Muscle of leg (tissue), 11 donors: ENCODE measurements around the gene TBC1D22A. TPM values are rescaled to one million over a fixed set of nuclear protein-coding genes. Genes with fewer than 3 reads are reported as not detected.
A peak's percentile ranks its signal among the peaks of the same experiment; 100 is the strongest.

Source experiments
- DNase-seq: peaks from one replicate; pipeline ENCODE4 v3.0.0; 2013
- H3K27ac ChIP-seq: one replicate; pipeline ENCODE4 v1.5.1; 2013; ENCODE audit warnings: mild to moderate bottlenecking, low read length, control low read depth
- H3K27me3 ChIP-seq: one replicate; pipeline ENCODE4 v1.6.1; 2013; ENCODE audit warnings: low read length; ENCODE audit not compliant: control insufficient read depth, insufficient read depth
- H3K36me3 ChIP-seq: one replicate; pipeline ENCODE4 v1.6.1; 2013; ENCODE audit warnings: low read length; ENCODE audit not compliant: control insufficient read depth, insufficient read depth
- H3K4me1 ChIP-seq: one replicate; pipeline ENCODE4 v1.6.1; 2013; ENCODE audit warnings: low read length; ENCODE audit not compliant: control insufficient read depth, insufficient read depth
- H3K4me3 ChIP-seq: one replicate; pipeline ENCODE4 v1.5.1; 2013; ENCODE audit warnings: low read length, control low read depth
- H3K9me3 ChIP-seq: replicated peaks from 2 replicates; pipeline ENCODE4 v1.6.1; 2013; ENCODE audit warnings: low read depth, low read length; ENCODE audit not compliant: control insufficient read depth
- WGBS: methylation state at CpG from one replicate; pipeline ENCODE4 v1.1.5; 2013; ENCODE audit warnings: missing lambda C conversion rate; ENCODE audit not compliant: insufficient coverage; 5-methylcytosine and 5-hydroxymethylcytosine counted together
- polyA plus RNA-seq, 8 donors: library from polyadenylated mRNA; unstranded; fragments of 120-200 nt; gene quantifications; one replicate each; pipeline versions ENCODE4 v1.2.1 to v1.2.3, GENCODE V29; 2013; ENCODE audit warnings: inconsistent platforms in 1 of 8, low replicate concordance in 1 of 8; ENCODE audit not compliant: insufficient read length in 8 of 8, insufficient read depth in 1 of 8
- total RNA-seq: library from RNA; stranded (reverse); fragments of 120-200 nt; gene quantifications from one replicate; pipeline ENCODE4 v1.2.4, GENCODE V29; 2013

TBC1D22A gene
- total and polyA plus RNA-seq, 9 donors, result 8.0 to 16.9 (median 15.6) TPM

DNA sequence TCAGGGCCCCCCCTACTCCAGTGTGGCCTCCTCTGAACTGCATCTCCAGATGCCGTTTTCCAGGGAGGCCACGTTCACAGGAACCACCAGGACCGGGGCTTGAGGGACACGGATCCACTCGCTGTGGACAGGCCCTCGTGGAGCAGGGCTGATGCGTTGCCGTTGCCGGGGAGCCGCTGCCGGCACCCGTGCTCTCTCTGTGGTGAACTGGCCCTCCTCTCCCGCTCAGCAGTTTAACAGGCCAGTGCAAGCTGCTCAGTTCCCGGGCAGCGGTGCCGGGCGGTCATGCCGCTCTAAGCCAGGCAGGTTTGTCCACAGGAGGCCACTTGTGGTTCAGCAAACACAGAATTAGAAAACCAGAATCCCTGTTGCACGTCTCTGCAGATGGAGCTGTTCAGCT, 301.6 kb downstream of the TBC1D22A start:
- no peaks in the 10 kb centered on the region for H3K27me3 ChIP-seq
- no peak overlapping the region for H3K4me3 ChIP-seq
- DNase-seq, result peak; percentile 30
- H3K9me3 ChIP-seq, result no peaks in the 10 kb centered on the region
- 67% methylated on average over 18 of the region's 19 CpGs for WGBS
- no peak overlapping the region for H3K27ac ChIP-seq
- H3K4me1 ChIP-seq, result no peaks in the 10 kb centered on the region
- H3K36me3 ChIP-seq, result peaks cover 13% of the 10 kb centered on the region

DNA sequence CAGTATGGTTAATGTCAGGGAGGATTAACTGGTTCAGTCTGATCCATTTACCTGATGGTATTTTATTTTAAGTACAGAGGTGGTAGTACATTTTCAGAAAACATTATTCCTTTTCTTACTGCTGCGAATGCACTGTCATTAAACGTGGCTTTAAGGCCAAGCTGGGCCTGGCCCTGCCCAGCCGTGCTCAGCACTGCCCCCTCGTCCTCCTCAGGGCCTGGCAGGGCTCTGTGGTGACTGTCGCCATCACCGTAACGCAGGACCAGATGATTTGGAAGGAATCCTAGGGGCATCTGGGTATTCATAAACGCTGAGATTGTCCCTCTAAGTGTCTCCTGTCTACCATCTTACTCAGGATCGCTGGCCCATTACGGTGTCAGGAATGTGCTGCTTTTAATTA, 302.0 kb downstream of the TBC1D22A start:
- no peaks in the 10 kb centered on the region for H3K27me3 ChIP-seq
- 63% methylated on average over 7 of the region's 10 CpGs for WGBS
- no peaks in the 10 kb centered on the region for H3K9me3 ChIP-seq
- H3K36me3 ChIP-seq, result peaks cover 13% of the 10 kb centered on the region
- no peak for DNase-seq
- H3K27ac ChIP-seq, result no peak overlapping the region
- no peak overlapping the region for H3K4me3 ChIP-seq
- no peaks in the 10 kb centered on the region for H3K4me1 ChIP-seq

DNA sequence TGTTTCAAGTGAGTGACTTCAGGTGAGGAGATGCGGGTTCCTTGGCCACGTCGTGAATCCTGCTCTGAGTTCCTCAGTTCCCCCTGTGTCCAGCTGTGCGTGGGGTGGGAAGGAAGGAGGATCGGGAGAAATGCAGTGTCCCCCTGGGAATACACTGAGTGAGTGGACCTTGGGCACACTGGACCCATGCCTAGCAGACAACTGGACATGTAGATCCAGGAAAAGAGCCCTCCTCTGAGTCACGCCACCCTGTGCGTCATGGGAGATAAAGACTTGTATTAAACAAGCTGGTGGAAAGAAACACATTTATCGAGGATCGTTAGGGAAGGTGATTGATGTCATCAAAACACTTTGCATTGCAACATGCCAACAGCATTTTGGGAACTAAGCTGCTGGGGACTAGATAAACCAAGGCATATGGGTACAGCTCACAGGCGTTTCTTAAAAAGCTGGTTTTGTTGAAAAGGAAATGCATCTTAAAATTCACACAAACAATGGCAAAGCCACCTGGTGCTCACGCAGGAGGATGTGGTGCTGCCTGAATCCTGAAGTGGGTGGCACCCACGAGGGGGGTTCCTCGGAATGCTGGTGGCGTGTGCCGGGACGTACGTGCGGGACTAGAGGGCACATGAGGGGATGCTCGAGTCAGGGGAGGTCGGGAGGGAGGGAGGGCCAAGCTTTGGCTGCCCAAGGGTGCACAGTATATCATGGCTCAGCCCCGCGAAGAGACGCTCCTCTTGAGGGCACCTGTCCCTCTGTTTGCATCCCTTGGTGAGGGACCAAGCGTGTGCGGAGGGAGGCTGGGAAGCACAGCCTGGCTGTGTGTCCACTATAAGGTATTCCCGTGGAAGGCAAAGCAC, 303.5 kb downstream of the TBC1D22A start:
- Histone ChIP-seq H3K27ac (no peak overlapping the region), H3K4me3 (no peak overlapping the region), H3K4me1 (no peaks in the 10 kb centered on the region), H3K36me3 (peaks cover 13% of the 10 kb centered on the region), H3K27me3 (no peaks in the 10 kb centered on the region), H3K9me3 (no peaks in the 10 kb centered on the region)
- no peak for DNase-seq
- 90% methylated on average over 20 of the region's 26 CpGs for WGBS

DNA sequence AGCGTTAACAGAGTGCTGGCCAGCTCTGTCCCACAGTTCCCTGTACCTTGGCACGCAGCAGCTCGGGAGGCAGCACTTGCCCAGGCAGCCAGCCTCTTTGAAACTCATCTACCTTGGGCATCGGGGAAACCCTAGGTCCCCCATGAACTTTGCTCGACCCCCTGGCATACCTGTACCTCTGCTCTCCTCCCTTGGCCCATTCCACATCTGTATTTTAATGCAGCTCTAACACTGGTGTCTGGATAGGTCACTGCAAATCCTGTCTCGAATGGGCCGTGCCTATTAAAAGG, 304.1 kb downstream of the TBC1D22A start:
- Histone ChIP-seq H3K36me3 (peaks cover 11% of the 10 kb centered on the region), H3K4me1 (peaks cover 3% of the 10 kb centered on the region), H3K4me3 (no peak overlapping the region), H3K27me3 (no peaks in the 10 kb centered on the region), H3K27ac (no peak overlapping the region), H3K9me3 (no peaks in the 10 kb centered on the region)
- WGBS, result 87% methylated on average over 7 of the region's 7 CpGs
- DNase-seq, result no peak

DNA sequence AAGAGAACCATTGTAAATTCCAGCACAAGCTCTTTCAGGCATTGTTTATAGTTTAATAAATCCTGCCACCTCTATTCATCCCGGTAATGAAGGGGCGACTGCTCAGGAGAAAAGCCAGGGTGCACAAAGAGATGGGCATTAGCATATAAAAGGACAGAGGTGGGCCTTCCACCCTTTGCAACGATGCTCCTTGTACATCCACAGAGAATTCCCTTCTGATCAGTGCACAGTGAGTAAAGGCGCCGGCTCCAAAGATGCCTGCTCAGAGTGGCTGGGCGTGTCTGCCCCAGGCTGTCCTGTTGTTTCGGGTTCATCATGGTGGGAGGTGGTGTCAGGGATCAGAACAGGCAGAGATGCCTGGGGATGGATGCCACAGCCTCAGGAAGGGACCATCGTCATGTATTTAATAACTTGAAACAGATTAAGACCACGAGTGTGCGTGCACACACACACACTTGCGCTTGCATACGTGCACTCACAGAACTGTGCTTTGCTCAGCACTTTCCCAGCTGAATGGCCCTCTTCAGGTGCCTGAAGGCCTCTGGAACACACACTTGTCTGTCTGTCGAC, 305.0 kb downstream of the TBC1D22A start:
- WGBS, result 87% methylated on average over 8 of the region's 13 CpGs
- DNase-seq, result no peak
- H3K4me1 ChIP-seq, result peaks cover 3% of the 10 kb centered on the region
- peaks cover 11% of the 10 kb centered on the region for H3K36me3 ChIP-seq
- no peaks in the 10 kb centered on the region for H3K27me3 ChIP-seq
- no peaks in the 10 kb centered on the region for H3K9me3 ChIP-seq
- H3K4me3 ChIP-seq, result no peak overlapping the region
- no peak overlapping the region for H3K27ac ChIP-seq

DNA sequence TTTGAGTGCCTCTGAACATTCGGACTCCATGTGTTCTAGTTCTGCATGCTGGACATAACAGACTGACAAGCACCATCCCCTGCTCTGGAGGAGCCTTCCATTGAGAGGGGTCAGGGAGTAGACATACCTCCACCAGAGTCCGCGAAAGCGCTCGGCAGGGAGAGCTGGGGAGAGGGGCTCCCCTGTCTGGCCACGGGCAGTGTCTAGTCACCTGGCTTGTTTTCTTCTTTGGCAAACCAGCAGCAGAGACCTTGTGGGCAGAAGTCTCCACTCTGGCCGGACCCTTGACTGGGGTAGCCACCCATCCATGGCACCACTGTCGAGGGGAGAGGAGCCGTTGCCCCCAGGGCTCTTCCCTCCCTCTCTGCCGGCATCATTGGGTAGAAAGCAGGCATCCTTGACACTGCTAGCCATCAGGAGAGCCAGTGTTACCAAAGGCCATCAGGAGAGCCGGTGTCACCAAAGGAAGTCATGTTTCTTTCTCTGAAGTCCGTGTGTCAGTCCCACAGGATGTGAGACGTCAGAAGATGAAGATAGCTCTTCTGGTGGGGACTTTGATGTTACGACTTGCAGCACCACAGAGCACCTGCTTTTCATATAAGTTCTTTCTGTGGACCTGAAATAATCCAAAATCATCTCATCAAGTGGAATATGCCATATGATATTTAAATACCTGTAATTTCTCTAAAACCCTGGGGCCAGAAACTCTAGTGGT, 305.6 kb downstream of the TBC1D22A start:
- H3K4me1 ChIP-seq, result peaks cover 3% of the 10 kb centered on the region
- no peaks in the 10 kb centered on the region for H3K9me3 ChIP-seq
- H3K27me3 ChIP-seq, result no peaks in the 10 kb centered on the region
- H3K27ac ChIP-seq, result no peak overlapping the region
- no peak overlapping the region for H3K4me3 ChIP-seq
- peaks cover 9% of the 10 kb centered on the region for H3K36me3 ChIP-seq
- 86% methylated on average over 11 of the region's 14 CpGs for WGBS
- no peak for DNase-seq

DNA sequence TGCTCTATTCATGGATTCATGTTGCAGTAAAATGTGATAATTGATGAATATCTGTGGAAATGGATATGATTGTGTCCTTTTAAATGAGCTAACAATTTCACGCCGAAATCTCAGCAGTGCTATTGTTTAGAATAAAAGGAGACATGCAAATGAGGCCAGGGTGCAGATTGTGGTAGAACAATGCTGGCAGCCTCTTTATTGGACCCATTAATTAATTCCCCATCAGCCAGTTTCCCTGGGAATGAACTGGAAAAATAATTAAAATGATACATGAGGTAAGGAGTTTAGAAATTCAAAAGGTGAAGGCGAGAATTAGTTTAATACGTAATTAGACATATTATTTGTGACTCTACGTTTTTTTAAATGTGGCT, 306.2 kb downstream of the TBC1D22A start:
- WGBS, result no CpG with 5 or more reads among the region's 5 CpGs
- Histone ChIP-seq H3K27ac (no peak overlapping the region), H3K4me1 (peaks cover 3% of the 10 kb centered on the region), H3K36me3 (peaks cover 4% of the 10 kb centered on the region), H3K9me3 (no peaks in the 10 kb centered on the region), H3K27me3 (no peaks in the 10 kb centered on the region), H3K4me3 (no peak overlapping the region)
- DNase-seq, result no peak

DNA sequence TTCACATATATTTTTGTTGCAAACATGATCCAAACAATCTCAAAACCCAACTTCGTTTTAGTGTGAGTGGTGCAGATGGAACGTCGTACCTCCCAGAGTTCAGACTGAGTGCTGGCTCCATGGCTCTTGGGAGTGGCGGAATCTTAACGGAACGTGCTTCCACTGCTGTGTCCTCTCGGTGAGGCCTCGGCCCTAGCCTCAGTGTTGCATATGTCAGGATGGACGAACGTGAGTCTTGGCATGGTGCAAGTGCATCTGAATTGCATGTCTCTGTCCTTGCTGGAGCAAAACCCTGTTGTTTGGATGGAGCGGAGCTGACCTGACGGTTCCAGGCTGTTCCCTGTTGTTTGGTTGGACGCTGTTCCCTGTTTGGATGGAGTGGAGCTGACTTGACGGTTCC, 306.8 kb downstream of the TBC1D22A start:
- Histone ChIP-seq H3K36me3 (no peaks in the 10 kb centered on the region), H3K9me3 (no peaks in the 10 kb centered on the region), H3K27me3 (no peaks in the 10 kb centered on the region), H3K4me3 (no peak overlapping the region), H3K27ac (no peak overlapping the region), H3K4me1 (peaks cover 3% of the 10 kb centered on the region)
- WGBS, result 93% methylated on average over 13 of the region's 14 CpGs
- no peak for DNase-seq

DNA sequence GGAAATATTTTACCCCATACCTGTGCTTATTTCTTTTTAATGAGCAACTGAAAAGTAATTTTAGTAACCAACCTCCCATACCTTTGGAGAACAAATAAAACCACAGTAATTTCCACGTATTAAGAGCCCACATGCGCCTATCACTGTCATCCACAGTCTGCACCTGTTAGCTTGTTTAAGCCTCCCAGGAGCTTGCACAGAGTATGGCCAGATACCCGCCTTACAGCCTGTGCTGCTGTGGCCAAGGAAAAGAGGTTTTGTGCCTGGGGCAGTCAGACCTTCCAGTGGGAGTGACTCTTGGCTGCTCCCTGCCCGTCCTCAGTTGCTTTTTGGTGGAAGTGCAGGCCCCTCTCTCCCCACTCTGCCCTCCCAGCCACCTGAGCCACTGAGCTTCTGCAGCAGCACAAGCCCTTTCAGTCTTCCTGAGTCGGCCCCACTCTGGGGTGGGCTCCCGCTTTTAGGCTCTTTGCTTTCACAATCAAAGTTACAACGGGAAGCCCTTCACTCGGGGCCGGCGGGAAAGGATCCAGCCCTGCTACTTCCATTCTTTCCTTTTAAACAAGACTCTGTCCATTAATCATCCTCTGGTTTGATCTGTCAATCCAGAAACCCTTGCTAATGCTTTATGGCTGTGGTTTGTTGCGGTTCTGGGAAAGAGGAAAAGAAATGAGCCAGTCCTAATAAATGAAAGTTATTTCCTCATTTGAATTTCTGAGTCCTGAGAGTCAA, 308.8 kb downstream of the TBC1D22A start:
- Histone ChIP-seq H3K9me3 (peaks cover 13% of the 10 kb centered on the region), H3K27me3 (no peaks in the 10 kb centered on the region), H3K27ac (no peak overlapping the region), H3K4me1 (peaks cover 3% of the 10 kb centered on the region), H3K4me3 (no peak overlapping the region), H3K36me3 (no peaks in the 10 kb centered on the region)
- 66% methylated on average over 6 of the region's 11 CpGs for WGBS
- DNase-seq, result no peak
